Ovary (tissue), 9 donors: ENCODE results near the gene DAZAP2. TPM values are rescaled to one million over a fixed set of nuclear protein-coding genes. Genes with fewer than 3 reads are reported as not detected.

Source experiments
- DNase-seq, 5 donors: peaks; one replicate each; pipeline ENCODE4 v3.0.0-alpha.2; 2019 to 2020
- H3K27ac ChIP-seq, 2 donors: fragments of 200-600 bp; one replicate each; pipeline versions ENCODE4 v1.5.1 to v1.8.0; 2019 to 2022
- H3K27me3 ChIP-seq: fragments of 200-600 bp; one replicate; pipeline ENCODE4 v1.8.0; 2022
- H3K36me3 ChIP-seq: fragments of 200-600 bp; sonication (generic); one replicate; pipeline ENCODE4 v1.5.1; 2019
- H3K4me1 ChIP-seq: one replicate; pipeline ENCODE4 v1.8.1; 2013; ENCODE audit warnings: mild to moderate bottlenecking, moderate library complexity; ENCODE audit not compliant: insufficient read depth
- H3K4me3 ChIP-seq: fragments of 200-600 bp; sonication (generic); one replicate; pipeline ENCODE4 v1.5.1; 2017
- H3K9me3 ChIP-seq, 2 donors: fragments of 200-600 bp in 1 of 2; sonication (generic) in 1 of 2; one replicate each; pipeline versions ENCODE4 v1.5.1 to v1.8.1; 2013 to 2019; ENCODE audit warnings: mild to moderate bottlenecking in 1 of 2, moderate library complexity in 1 of 2
- EP300 ChIP-seq: sonication (generic); formaldehyde crosslinking; IDR thresholded peaks from one replicate; pipeline ENCODE4 v1.6.1; 2017; ENCODE audit warnings: antibody characterized with exemption
- POLR2A ChIP-seq: fragments of 450-650 bp; IDR thresholded peaks from one replicate; pipeline ENCODE4 v1.6.1; 2017; ENCODE audit warnings: antibody characterized with exemption, mild to moderate bottlenecking, moderate library complexity
- WGBS, 3 donors: extraction: QIAGEN DNeasy Blood & Tissue Kit in 1 of 3; methylation state at CpG; one replicate each; pipeline versions ENCODE4 v1.1.5 to v1.1.7; 2013 to 2017; 5-methylcytosine and 5-hydroxymethylcytosine counted together
- intact Hi-C, 4 donors: fragments of 100-400 bp; cut with DNase I; formaldehyde crosslinking; loops; one replicate each; pipeline versions ENCODE4 v1.11.0 to v1.15.1; 2022 to 2023
- polyA plus RNA-seq, 2 donors: library from polyadenylated mRNA; stranded (reverse); fragments of 200-250 nt in 1 of 2; fragments of 350-450 nt in 1 of 2; fragmentation: Illumina TruSeq in 1 of 2; extraction: RNeasy Lipid Tissue Mini Kit (QIAGEN cat#74804) in 1 of 2; gene quantifications; one replicate each; pipeline ENCODE4 v1.2.3, GENCODE V29; 2013 to 2014
- total RNA-seq, 7 donors: library from RNA; depleted of rRNA in 2 of 7; stranded (reverse); fragments of >200 nt in 2 of 7; fragmentation: NEBNext Ultra II Directional in 3 of 7; extraction: Animal tissue kit (Norgen Biotek cat#: 25700) in 3 of 7; gene quantifications; one replicate each; pipeline versions ENCODE4 v1.1.0 to v1.2.4, GENCODE V29; 2016 to 2023
- TF ChIP-seq, protein P1 (sequence below), 3 donors: fragments of 450-650 bp in 2 of 3; fragments of 200-600 bp in 1 of 3; IDR thresholded peaks; one replicate each; pipeline versions ENCODE4 v1.5.1 to v1.8.0; 2016 to 2022; ENCODE audit warnings: antibody characterized with exemption in 3 of 3, mild to moderate bottlenecking in 1 of 3
- donor health status: DM: no; HTN: no; CAD: no; lungs with moderate emphysema.
- donor health status: DM: no; HTN: no; CAD: no.
- donor health status: Bipolar disorder and iron deficiency.
- donor health status: DM: yes; HTN: yes; CAD: no.
- donor health status: DM: no; HTN: no; CAD: no.
- donor health status: DM: yes; HTN: yes; CAD: no.

Gene DAZAP2
- total and polyA plus RNA-seq, 9 donors = 123 to 323 (median 156) TPM

GRCh38 chr12:51197736-51198567, 40.7 kb upstream of the DAZAP2 start:
- intact Hi-C loops = no loop called here
- H3K27me3 ChIP-seq = no peaks in the 10 kb centered on the region
- no peak overlapping the region for H3K27ac ChIP-seq
- no peak overlapping the region for H3K4me3 ChIP-seq
- no peaks in the 10 kb centered on the region for H3K9me3 ChIP-seq
- H3K36me3 ChIP-seq = no peaks in the 10 kb centered on the region
- no peaks in the 10 kb centered on the region for H3K4me1 ChIP-seq
- DNase-seq = no peak
- WGBS, 3 donors = 87 to 89% (median 88%) methylated on average over 38 of the region's 38 CpGs
- TF ChIP-seq EP300 = no peak
- TF ChIP-seq POLR2A = no peak
- TF ChIP-seq, protein P1, sequence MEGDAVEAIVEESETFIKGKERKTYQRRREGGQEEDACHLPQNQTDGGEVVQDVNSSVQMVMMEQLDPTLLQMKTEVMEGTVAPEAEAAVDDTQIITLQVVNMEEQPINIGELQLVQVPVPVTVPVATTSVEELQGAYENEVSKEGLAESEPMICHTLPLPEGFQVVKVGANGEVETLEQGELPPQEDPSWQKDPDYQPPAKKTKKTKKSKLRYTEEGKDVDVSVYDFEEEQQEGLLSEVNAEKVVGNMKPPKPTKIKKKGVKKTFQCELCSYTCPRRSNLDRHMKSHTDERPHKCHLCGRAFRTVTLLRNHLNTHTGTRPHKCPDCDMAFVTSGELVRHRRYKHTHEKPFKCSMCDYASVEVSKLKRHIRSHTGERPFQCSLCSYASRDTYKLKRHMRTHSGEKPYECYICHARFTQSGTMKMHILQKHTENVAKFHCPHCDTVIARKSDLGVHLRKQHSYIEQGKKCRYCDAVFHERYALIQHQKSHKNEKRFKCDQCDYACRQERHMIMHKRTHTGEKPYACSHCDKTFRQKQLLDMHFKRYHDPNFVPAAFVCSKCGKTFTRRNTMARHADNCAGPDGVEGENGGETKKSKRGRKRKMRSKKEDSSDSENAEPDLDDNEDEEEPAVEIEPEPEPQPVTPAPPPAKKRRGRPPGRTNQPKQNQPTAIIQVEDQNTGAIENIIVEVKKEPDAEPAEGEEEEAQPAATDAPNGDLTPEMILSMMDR (IDR thresholded peaks at IDR 0.05) = no peak

DNA sequence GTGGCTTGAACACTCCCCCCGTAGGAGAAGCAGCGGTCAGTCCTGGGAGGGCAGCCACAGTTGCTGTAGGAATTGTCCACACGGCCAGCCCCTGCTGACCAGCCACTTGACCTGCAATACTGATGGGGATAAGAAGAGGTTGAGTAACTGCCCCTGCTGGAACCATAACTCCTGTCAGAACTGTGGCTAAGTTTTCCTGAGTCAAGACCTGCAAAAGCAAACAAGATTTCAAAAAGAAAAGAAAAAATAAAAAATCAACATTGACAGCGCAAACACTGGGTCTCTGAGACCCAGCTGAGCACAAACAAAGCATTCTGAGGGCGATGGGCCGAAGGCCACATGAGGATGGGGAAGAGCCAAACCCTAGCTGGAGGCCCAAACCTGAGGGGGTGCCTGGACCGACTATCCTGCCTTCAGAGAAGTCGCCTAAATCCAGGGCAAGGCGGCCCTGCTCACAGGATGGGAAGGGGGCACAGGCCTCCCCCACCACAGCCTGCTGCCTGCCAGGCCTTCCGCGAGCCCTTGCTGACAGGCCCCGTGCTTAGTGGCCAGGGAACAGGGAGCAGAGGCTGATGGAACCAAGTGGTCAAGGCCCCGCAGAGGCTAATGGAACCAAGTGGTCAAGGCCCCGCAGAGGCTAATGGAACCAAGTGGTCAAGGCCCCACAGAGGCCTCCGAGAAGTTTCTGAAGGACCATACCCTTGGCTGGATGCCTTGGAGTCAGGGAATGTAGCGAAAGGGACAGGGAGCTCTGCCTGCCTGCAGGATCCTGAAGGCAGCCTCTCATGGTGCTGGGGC, 39.9 kb upstream of the DAZAP2 start:
- Histone ChIP-seq H3K36me3 (no peaks in the 10 kb centered on the region), H3K9me3 (no peaks in the 10 kb centered on the region), H3K27me3 (no peaks in the 10 kb centered on the region), H3K4me1 (no peaks in the 10 kb centered on the region), H3K4me3 (no peak overlapping the region), H3K27ac (no peak overlapping the region)
- no peak for TF ChIP-seq POLR2A
- TF ChIP-seq EP300 = no peak
- TF ChIP-seq, protein P1 (IDR thresholded peaks at IDR 0.05) = no peak
- DNase-seq = no peak
- intact Hi-C loops = no loop called here
- 63 to 79% (median 68%) methylated on average over 10 to 16 of the region's 16 CpGs for WGBS, 3 donors

GRCh38 chr12:51199366-51199945, 39.2 kb upstream of the DAZAP2 start:
- no peak overlapping the region for H3K4me3 ChIP-seq
- H3K36me3 ChIP-seq = no peaks in the 10 kb centered on the region
- 89 to 93% (median 91%) methylated on average over 10 of the region's 10 CpGs for WGBS, 3 donors
- no peaks in the 10 kb centered on the region for H3K9me3 ChIP-seq
- TF ChIP-seq, protein P1 (IDR thresholded peaks at IDR 0.05) = no peak
- no peaks in the 10 kb centered on the region for H3K27me3 ChIP-seq
- intact Hi-C loops = no loop called here
- no peaks in the 10 kb centered on the region for H3K4me1 ChIP-seq
- no peak for DNase-seq
- H3K27ac ChIP-seq = no peak overlapping the region

GRCh38 chr12:51200156-51200555, 38.5 kb upstream of the DAZAP2 start:
- Histone ChIP-seq H3K4me3 (no peak overlapping the region), H3K27me3 (no peaks in the 10 kb centered on the region), H3K36me3 (no peaks in the 10 kb centered on the region), H3K9me3 (no peaks in the 10 kb centered on the region), H3K4me1 (no peaks in the 10 kb centered on the region), H3K27ac (no peak overlapping the region)
- WGBS, 3 donors = 82 to 88% (median 88%) methylated on average over 7 of the region's 7 CpGs
- DNase-seq = no peak
- intact Hi-C loops = loop anchor here in 1 of 4 donors (10.0 kb wide), 1 partner anchor 105 kb away; no protein-coding TSS in a partner anchor
- TF ChIP-seq EP300 (no peak), POLR2A (no peak)
